SH-SY5Y (cell line): ENCODE data around the gene MEGF6.

Source experiments
- GATA2 ChIP-seq: IDR thresholded peaks from 2 replicates; pipeline ENCODE4 v1.6.1; 2011; ENCODE audit warnings: mild to moderate bottlenecking, low read depth, low read length
- GATA3 ChIP-seq: IDR thresholded peaks from 2 replicates; pipeline ENCODE4 v1.6.1; 2011; ENCODE audit warnings: low read depth, mild to moderate bottlenecking, low read length, moderate library complexity

Gene MEGF6

GRCh38 chr1:3556336-3556735 lies 55.0 kb downstream of the MEGF6 start:
- TF ChIP-seq GATA3 (no peak), GATA2 (no peak)

- no peak for TF ChIP-seq GATA3
- no peak for TF ChIP-seq GATA2
These were observed 56.0 kb downstream of the MEGF6 start for GRCh38 chr1:3555131-3555920.

- TF ChIP-seq GATA2 (no peak), GATA3 (no peak)
These were observed 57.4 kb downstream of the MEGF6 start for GRCh38 chr1:3553940-3554223.

- TF ChIP-seq GATA2, result no peak
- no peak for TF ChIP-seq GATA3
These were observed 58.0 kb downstream of the MEGF6 start for GRCh38 chr1:3553166-3553939.

- TF ChIP-seq GATA2 (no peak), GATA3 (no peak)
These were observed 58.6 kb downstream of the MEGF6 start for GRCh38 chr1:3552751-3553150.

GRCh38 chr1:3552176-3552575 lies 59.1 kb downstream of the MEGF6 start:
- TF ChIP-seq GATA2 (no peak), GATA3 (no peak)

GRCh38 chr1:3551711-3552110 lies 59.6 kb downstream of the MEGF6 start:
- TF ChIP-seq GATA3, result no peak
- TF ChIP-seq GATA2, result no peak

- no peak for TF ChIP-seq GATA3
- TF ChIP-seq GATA2, result no peak
These were observed 60.0 kb downstream of the MEGF6 start for GRCh38 chr1:3551290-3551678.

GRCh38 chr1:3550511-3551289 lies 60.6 kb downstream of the MEGF6 start:
- no peak for TF ChIP-seq GATA2
- no peak for TF ChIP-seq GATA3

- TF ChIP-seq GATA2, result no peak
- TF ChIP-seq GATA3, result no peak
These were observed 62.4 kb downstream of the MEGF6 start for GRCh38 chr1:3548895-3549294.

GRCh38 chr1:3548156-3548893 lies 63.0 kb downstream of the MEGF6 start:
- TF ChIP-seq GATA3 (no peak), GATA2 (no peak)

- TF ChIP-seq GATA2 (no peak), GATA3 (no peak)
These were observed 64.0 kb downstream of the MEGF6 start for GRCh38 chr1:3547055-3548005.

- no peak for TF ChIP-seq GATA3
- peak; percentile 61 for TF ChIP-seq GATA2
These were observed 65.3 kb downstream of the MEGF6 start for GRCh38 chr1:3546048-3546384.
